Limb (tissue), 2 donors: ENCODE results near the gene ZNF407.

Source experiments
- DNase-seq, 2 donors: peaks; one replicate each; pipeline ENCODE4 v3.0.0-alpha.2; 2016; ENCODE audit errors: extremely low spot score in 2 of 2

ZNF407 gene

DNA sequence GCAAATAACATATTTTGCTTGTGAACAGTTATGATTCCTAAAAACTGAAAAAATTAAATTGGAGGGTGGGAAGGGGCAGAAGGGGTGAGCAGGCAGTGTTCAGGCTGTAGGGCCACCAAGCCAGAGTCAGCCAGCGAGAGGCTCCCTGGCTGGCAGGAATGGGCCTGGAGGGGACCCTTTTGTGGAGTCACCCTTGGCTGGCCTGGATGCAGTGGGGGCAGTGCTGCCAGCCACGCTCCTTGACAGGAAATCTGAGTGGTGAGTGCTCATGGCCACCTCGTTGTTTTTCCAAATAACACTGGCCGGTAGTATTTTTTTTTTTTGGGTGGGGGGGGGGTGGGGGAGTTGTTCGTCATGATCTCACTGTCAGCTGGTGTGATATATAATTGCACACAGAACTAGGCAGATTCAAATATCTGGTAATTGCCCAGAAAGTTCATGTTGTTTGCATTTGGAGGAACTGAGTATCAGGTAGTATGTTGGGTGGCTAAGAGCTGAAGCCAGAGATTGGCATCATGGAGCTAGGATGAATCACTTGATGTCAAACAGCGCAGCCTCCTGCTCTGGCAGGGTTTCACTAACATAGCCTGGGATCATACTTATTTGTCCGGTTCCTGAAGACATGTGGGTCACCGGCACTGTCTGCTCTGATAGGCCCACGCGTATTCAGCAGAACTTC lies 451.2 kb downstream of the ZNF407 start:
- no peak for DNase-seq

DNA sequence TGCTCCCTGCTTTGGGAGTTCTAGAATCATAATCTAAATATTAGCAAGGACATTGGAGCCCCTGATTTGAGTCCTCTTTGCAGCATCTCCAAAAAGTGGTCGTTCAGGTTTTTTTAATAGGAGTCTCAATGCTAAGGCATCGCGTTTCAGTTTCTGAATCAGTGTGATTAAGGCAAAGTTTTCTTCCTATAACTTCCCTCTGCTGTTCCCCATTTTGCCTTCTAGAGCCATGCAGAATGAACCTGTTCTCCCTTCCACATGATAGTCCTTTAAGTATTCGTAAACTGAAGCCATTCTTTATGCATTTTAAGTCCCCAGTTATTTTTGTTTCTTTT lies 451.8 kb downstream of the ZNF407 start:
- no peak for DNase-seq

DNA sequence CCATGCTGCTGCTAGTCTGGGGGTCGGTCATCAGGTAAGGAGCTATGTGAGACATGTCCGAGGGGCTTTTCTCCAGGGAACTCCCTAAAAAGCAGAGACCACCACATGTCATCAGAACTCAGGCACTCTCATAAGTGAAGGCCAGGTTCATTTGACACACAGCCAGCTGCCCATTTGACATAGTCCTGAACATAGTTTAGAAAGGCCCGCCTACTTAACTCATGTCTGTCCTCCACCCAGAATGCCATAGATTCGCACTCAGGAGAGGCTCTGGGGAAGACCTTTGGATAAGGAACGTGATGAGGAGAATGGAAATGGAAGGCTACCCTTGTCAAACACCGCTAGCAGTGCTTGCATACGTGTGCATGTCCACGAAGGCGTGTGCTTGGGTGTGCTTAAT lies 454.1 kb downstream of the ZNF407 start:
- no peak for DNase-seq

GRCh38 chr18:75052475-75052874 lies 454.8 kb downstream of the ZNF407 start:
- DNase-seq: no peak

- no peak for DNase-seq
Observed at GRCh38 chr18:75053028-75053629, 455.5 kb downstream of the ZNF407 start.

DNA sequence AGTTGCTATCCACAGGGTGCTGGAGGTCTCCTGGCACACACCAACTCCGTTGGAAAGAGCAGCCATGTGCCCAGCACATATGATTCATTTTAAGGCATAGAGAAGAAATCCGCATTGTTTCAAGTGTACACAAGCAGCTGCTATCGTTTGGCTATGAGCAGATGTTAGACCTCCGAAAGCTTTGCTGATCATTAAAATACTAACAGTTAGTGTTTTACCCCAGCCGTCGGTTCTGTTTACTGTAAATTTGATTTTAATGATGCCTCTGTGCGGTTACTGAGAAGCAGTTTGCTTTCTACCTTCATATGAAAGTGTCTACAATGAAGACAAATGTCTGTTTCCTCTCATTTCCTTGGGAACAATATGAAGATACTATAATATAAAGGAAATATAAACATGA lies 456.4 kb downstream of the ZNF407 start:
- no peak for DNase-seq

GRCh38 chr18:75054611-75055010 lies 456.9 kb downstream of the ZNF407 start:
- no peak for DNase-seq

DNA sequence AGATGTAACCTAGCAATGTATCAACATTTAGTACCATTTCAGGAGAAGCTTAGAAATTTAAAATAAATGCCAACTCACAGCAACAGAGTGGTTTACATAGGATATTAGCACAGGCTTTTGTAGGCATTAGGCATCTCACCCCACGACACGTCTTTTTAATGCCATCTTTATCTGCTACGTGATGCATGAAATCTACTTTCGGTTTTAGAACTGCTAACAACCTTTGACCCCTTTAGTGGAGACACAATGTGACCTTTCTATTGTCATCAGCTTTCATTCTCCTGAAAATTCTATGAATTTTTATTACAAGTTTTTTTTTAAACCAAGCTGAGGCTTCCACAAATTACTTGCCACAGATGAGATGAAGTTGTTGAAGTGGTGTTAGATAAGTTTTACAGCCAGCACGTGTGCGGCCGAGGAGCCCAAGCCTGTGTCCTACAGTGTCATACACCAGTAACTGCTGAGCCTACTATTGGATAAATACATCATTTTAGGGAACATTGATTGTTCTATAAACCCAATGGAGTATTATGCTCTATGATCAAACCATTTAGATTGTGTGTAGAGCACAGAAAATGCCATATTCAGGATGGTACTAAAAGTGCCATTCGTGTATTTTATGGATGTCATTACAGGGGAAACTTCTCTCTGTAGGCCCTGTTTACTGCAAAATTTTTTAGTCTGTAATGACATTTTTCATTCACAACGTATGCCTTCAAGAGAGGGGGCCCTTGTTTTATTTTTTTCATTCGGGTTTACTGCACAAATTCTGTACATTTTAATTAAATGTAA lies 459.7 kb downstream of the ZNF407 start:
- DNase-seq: no peak

DNA sequence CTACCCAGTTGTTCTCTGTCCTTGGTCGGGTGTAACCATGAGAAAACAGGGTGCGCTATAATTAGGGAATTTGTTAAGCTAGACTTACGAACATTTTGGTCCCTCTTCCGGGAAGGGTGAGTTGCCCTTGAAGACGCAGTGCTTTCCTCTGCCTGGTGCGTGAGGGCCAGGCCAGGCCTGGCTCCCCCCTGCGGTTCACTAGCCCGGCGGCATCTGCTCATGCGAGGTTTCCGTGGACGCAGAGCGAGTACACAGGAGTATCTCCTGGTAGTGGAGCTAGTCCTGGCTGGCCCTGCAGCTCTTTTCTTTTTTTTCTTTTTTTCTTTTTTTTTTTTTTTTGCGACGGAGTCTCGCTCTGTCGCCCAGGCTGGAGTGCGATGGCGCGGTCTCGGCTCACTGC lies 462.5 kb downstream of the ZNF407 start:
- no peak for DNase-seq

GRCh38 chr18:75062297-75062886 lies 464.7 kb downstream of the ZNF407 start:
- DNase-seq: no peak

GRCh38 chr18:75063196-75063595 lies 465.5 kb downstream of the ZNF407 start:
- DNase-seq: no peak

DNA sequence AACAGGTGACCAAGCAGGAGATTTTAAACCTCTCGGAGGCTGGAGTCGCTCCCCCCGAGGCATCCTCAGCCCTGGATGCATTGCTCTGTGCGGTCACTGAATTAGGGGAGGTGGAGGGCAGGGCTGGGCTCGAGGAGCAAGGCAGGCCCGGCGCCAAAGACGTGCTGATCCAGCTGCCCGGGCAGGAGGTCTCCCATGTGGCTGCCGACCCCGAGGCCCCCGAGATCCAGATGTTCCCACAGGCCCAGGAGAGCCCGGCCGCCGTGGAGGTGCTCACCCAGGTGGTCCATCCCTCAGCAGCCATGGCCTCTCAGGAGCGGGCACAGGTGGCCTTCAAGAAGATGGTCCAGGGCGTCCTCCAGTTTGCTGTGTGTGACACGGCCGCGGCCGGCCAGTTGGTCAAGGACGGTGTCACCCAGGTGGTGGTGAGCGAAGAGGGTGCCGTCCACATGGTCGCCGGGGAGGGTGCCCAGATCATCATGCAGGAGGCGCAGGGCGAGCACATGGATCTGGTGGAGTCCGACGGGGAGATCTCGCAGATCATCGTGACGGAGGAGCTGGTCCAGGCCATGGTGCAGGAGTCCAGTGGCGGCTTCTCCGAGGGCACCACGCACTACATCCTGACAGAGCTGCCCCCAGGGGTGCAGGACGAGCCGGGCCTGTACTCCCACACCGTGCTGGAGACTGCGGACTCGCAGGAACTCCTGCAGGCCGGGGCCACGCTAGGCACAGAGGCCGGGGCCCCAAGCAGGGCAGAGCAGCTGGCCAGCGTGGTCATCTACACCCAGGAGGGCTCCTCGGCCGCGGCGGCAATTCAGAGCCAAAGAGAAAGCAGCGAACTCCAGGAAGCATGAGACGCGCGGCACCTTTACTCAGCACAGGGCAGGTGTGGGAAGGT lies 466.2 kb downstream of the ZNF407 start:
- DNase-seq: no peak

- DNase-seq: no peak
Observed at GRCh38 chr18:75064513-75064905, 466.8 kb downstream of the ZNF407 start.

GRCh38 chr18:75065251-75066000 lies 467.8 kb downstream of the ZNF407 start:
- DNase-seq: no peak

DNA sequence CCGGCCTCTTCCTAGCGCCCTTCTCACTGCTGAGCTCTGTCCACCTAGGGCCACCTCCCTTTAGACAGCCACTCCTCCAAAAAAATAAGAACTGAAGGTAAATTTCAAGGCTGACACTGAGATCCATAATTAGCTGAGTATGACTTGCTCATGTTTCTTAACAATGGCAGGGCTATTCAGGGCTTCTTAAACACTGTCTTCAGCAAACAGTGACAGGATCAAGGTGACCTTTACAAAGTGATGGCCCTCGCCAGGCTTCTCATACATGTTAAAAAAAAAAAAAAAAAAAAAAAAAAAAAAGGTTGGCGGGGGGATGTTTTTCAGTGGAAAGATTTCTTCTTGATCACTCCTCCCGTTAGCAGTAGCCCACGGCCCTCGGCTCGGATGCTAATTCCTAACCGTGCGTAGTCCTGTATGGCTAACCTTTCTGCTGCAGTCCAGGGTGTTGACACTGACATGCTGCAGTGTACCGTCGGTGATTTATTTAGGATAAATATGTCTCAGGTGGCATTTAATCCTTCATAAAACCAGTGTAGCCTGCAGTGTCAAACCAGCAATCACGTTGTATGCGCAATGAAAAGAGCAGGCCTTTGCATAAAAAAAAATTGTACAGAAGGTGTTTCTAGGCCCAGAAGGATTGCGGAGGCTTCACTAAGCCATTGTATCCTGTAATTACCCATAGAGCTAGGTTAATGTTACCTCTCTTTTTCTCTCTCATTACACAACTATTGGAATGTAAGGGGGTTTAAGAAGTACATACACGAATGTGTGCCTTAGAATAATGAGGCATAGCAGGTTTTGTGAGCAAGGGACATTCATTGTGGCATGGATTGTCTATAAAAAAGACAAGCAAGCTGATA lies 468.6 kb downstream of the ZNF407 start:
- DNase-seq: no peak

DNA sequence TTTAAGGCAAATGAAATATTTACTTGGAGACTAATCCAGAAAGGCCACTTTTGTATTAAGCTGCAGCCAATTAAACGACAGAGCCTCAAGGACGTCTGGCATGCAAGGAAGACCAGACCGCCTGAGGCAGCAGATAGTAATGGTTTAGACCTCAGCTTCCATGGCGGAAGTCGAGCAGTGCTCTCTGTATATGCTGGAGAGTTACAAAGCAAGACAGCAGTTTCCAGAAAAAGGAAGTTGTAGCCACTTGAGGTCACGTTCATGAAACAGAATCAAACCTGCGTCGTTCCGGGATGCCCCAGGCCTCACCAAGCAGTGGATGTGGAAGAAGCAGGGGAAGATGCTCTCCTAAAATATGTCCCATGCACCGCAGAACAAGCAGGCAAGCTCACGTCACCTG lies 469.3 kb downstream of the ZNF407 start:
- DNase-seq: no peak

GRCh38 chr18:75067996-75068645 lies 470.5 kb downstream of the ZNF407 start:
- DNase-seq: no peak

GRCh38 chr18:75068682-75069435 lies 471.2 kb downstream of the ZNF407 start:
- no peak for DNase-seq

- no peak for DNase-seq
Observed at GRCh38 chr18:75070235-75070624, 472.6 kb downstream of the ZNF407 start.
